Transverse colon (tissue), 4 donors: ENCODE data around the gene GPR42. TPM values are rescaled to one million over a fixed set of nuclear protein-coding genes. Genes with fewer than 3 reads are reported as not detected.
A peak's percentile ranks its signal among the peaks of the same experiment; 100 is the strongest.

Source experiments
- DNase-seq: peaks from one replicate; pipeline ENCODE4 v3.0.0-alpha.2; 2019
- H3K27ac ChIP-seq, 4 donors: fragments of 200-600 bp; sonication (generic); 2 replicates each; pipeline ENCODE4 v1.5.1; 2016 to 2018; ENCODE audit warnings: inconsistent platforms in 4 of 4
- H3K27me3 ChIP-seq: fragments of 200-600 bp; sonication (generic); 2 replicates; pipeline ENCODE4 v1.5.1; 2017; ENCODE audit warnings: inconsistent platforms
- H3K36me3 ChIP-seq, 4 donors: fragments of 200-600 bp; sonication (generic); 2 replicates each; pipeline ENCODE4 v1.5.1; 2017 to 2019; ENCODE audit warnings: inconsistent platforms in 4 of 4
- H3K4me1 ChIP-seq, 4 donors: fragments of 200-600 bp; sonication (generic); 2 replicates each; pipeline ENCODE4 v1.5.1; 2017 to 2020; ENCODE audit warnings: inconsistent platforms in 4 of 4
- H3K4me3 ChIP-seq, 4 donors: fragments of 200-600 bp; sonication (generic); 1 replicate in 1 of 4; 2 replicates in 3 of 4; pipeline versions ENCODE4 v1.5.1 to v1.6.1; 2017 to 2019; ENCODE audit warnings: inconsistent platforms in 4 of 4
- H3K9me3 ChIP-seq, 2 donors: fragments of 200-600 bp; sonication (generic); 2 replicates each; pipeline ENCODE4 v1.5.1; 2017 to 2019; ENCODE audit warnings: inconsistent platforms in 2 of 2
- CTCF ChIP-seq, 5 experiments: fragments of 200-600 bp in 3 of 5; fragments of 450-650 bp in 2 of 5; sonication (generic) in 3 of 5; IDR thresholded peaks; 1 replicate in 2 of 5; 2 replicates in 3 of 5; pipeline ENCODE4 v1.5.1; 2016 to 2017; ENCODE audit warnings: antibody characterized with exemption in 5 of 5, inconsistent platforms in 3 of 5, mild to moderate bottlenecking in 2 of 5, moderate library complexity in 1 of 5
- EP300 ChIP-seq: sonication (generic); formaldehyde crosslinking; IDR thresholded peaks from one replicate; pipeline ENCODE4 v1.6.1; 2017; ENCODE audit warnings: antibody characterized with exemption, low read depth
- POLR2A ChIP-seq: fragments of 450-650 bp; IDR thresholded peaks from one replicate; pipeline ENCODE4 v1.6.1; 2016; ENCODE audit warnings: antibody characterized with exemption, mild to moderate bottlenecking, moderate library complexity
- POLR2AphosphoS5 ChIP-seq, 3 donors: sonication (generic); formaldehyde crosslinking; IDR thresholded peaks; one replicate each; pipeline ENCODE4 v1.6.1; 2016; ENCODE audit warnings: antibody characterized with exemption in 3 of 3
- WGBS, 2 donors: methylation state at CpG; one replicate each; pipeline ENCODE4 v1.1.5; 2018; ENCODE audit warnings: low coverage in 1 of 2; 5-methylcytosine and 5-hydroxymethylcytosine counted together
- in situ Hi-C, 4 donors: fragments of 200-750 bp; cut with MboI; loops; one replicate each; pipeline versions ENCODE4 v1.15.0 to v1.15.1; 2017; ENCODE audit warnings: low sequenced_read_pairs in 3 of 4, low pct_ligation_motif_present in 1 of 4, low pct_unique_long_range_greater_than_20kb in 1 of 4
- intact Hi-C: fragments of 100-400 bp; cut with DNase I; formaldehyde crosslinking; loops from one replicate; pipeline ENCODE4 v1.15.1; 2023; ENCODE audit warnings: low total_unique reads
- total RNA-seq, 4 donors: library from RNA; depleted of rRNA; stranded (reverse); fragments of >200 nt; gene quantifications; one replicate each; pipeline ENCODE4 v1.1.0, GENCODE V29; 2016

The GPR42 gene
- total RNA-seq, 4 donors from 2014 or later = not detected

- no peaks in the 10 kb centered on the region for H3K9me3 ChIP-seq
- H3K4me3 ChIP-seq = no peak overlapping the region
- intact Hi-C loops (no loop called here), in situ Hi-C loops (loop anchor here in 1 of 4 donors (10.0 kb wide), 1 partner anchor 152 kb away; the partner anchor contains the start of gene KRTDAP)
- H3K4me1 ChIP-seq = no peaks in the 10 kb centered on the region
- no peak for DNase-seq
- WGBS, 2 donors = 56 to 67% methylated on average over 5 of the region's 5 CpGs
- H3K27ac ChIP-seq = no peak overlapping the region
- TF ChIP-seq POLR2AphosphoS5 (IDR thresholded peaks at IDR 0.05) = no peak
- H3K27me3 ChIP-seq = peaks cover 4% of the 10 kb centered on the region
- H3K36me3 ChIP-seq = no peaks in the 10 kb centered on the region
Measured at GRCh38 chr19:35342430-35342829, 28.4 kb upstream of the GPR42 start.

GRCh38 chr19:35344511-35345031 is 26.3 kb upstream of the GPR42 start:
- no peak for DNase-seq
- Histone ChIP-seq H3K36me3 (no peaks in the 10 kb centered on the region), H3K4me1 (no peaks in the 10 kb centered on the region), H3K9me3 (no peaks in the 10 kb centered on the region), H3K4me3 (no peak overlapping the region), H3K27me3 (peaks cover 4% of the 10 kb centered on the region), H3K27ac (no peak overlapping the region)
- TF ChIP-seq EP300 = no peak
- no peak for TF ChIP-seq POLR2AphosphoS5 (IDR thresholded peaks at IDR 0.05)
- no peak for TF ChIP-seq CTCF (IDR thresholded peaks at IDR 0.05)
- no peak for TF ChIP-seq POLR2A
- in situ Hi-C loops = loop anchor here in 1 of 4 donors (10.0 kb wide), 1 partner anchor 150 kb away; the partner anchor contains the start of gene KRTDAP
- intact Hi-C loops = no loop called here
- WGBS, 2 donors = 74% methylated on average over 17 of the region's 17 CpGs; no CpG with 5 or more reads in 1 of the 2 donors

- H3K27me3 ChIP-seq = peaks cover 4% of the 10 kb centered on the region
- TF ChIP-seq POLR2A (no peak), CTCF (IDR thresholded peaks at IDR 0.05) (no peak), POLR2AphosphoS5 (IDR thresholded peaks at IDR 0.05) (no peak), EP300 (no peak)
- WGBS, 2 donors = 50 to 65% methylated on average over 4 to 11 of the region's 11 CpGs
- no peaks in the 10 kb centered on the region for H3K4me1 ChIP-seq
- H3K4me3 ChIP-seq = no peak overlapping the region
- no peak for DNase-seq
- intact Hi-C loops = no loop called here
- in situ Hi-C loops = loop anchor here in 1 of 4 donors (10.0 kb wide), 1 partner anchor 149 kb away; the partner anchor contains the start of gene KRTDAP
- no peaks in the 10 kb centered on the region for H3K36me3 ChIP-seq
- H3K27ac ChIP-seq = no peak overlapping the region
- H3K9me3 ChIP-seq = no peaks in the 10 kb centered on the region
Measured at GRCh38 chr19:35345671-35346111, 25.2 kb upstream of the GPR42 start.

GRCh38 chr19:35346193-35347052 is 24.4 kb upstream of the GPR42 start:
- TF ChIP-seq POLR2A (no peak), EP300 (no peak), POLR2AphosphoS5 (IDR thresholded peaks at IDR 0.05) (no peak), CTCF (IDR thresholded peaks at IDR 0.05) (no peak)
- H3K4me3 ChIP-seq = no peak overlapping the region

More at GRCh38 chr19:35346193-35347052, 24.4 kb upstream of the GPR42 start:
- peak; percentile 63 for DNase-seq
- intact Hi-C loops = no loop called here
- Histone ChIP-seq H3K27me3 (peaks cover 4% of the 10 kb centered on the region), H3K36me3 (no peaks in the 10 kb centered on the region), H3K4me1 (no peaks in the 10 kb centered on the region), H3K27ac (no peak overlapping the region), H3K9me3 (no peaks in the 10 kb centered on the region)
- WGBS, 2 donors = 14 to 56% methylated on average over 1 to 28 of the region's 28 CpGs
- in situ Hi-C loops = loop anchor here in 1 of 4 donors (10.0 kb wide), 1 partner anchor 148 kb away; the partner anchor contains the start of gene KRTDAP
